Neuronal stem cell (in vitro differentiated cells): ENCODE data around the gene ATP2B3.

Source experiments
- DNase-seq: peaks from one replicate; pipeline ENCODE4 v3.0.0-alpha.2; 2013; ENCODE audit warnings: low spot score
- H2AFZ ChIP-seq: one replicate; pipeline ENCODE4 v1.6.1; 2013; ENCODE audit warnings: mild to moderate bottlenecking, low read length, inconsistent platforms
- H2AK5ac ChIP-seq: 2 replicates; pipeline ENCODE4 v1.6.1; 2013; ENCODE audit warnings: low read depth, mild to moderate bottlenecking, inconsistent platforms, low read length, moderate library complexity, mixed read lengths
- H2BK120ac ChIP-seq: 2 replicates; pipeline ENCODE4 v1.6.1; 2013; ENCODE audit warnings: low read depth, mild to moderate bottlenecking, inconsistent platforms, low read length, moderate library complexity, mixed read lengths
- H2BK12ac ChIP-seq: one replicate; pipeline ENCODE4 v1.6.1; 2013; ENCODE audit warnings: low read length, inconsistent platforms
- H2BK15ac ChIP-seq: 2 replicates; pipeline ENCODE4 v1.6.1; 2013; ENCODE audit warnings: mild to moderate bottlenecking, low read length, inconsistent platforms, mixed read lengths
- H2BK5ac ChIP-seq: one replicate; pipeline ENCODE4 v1.6.1; 2013; ENCODE audit warnings: inconsistent platforms, mild to moderate bottlenecking, low read length, moderate library complexity
- H3K14ac ChIP-seq: one replicate; pipeline ENCODE4 v1.6.1; 2013; ENCODE audit warnings: low read length, inconsistent platforms
- H3K18ac ChIP-seq: 2 replicates; pipeline ENCODE4 v1.6.1; 2013; ENCODE audit warnings: low read length, inconsistent platforms
- H3K23ac ChIP-seq: 2 replicates; pipeline ENCODE4 v1.6.1; 2013; ENCODE audit warnings: low read depth, mild to moderate bottlenecking, mixed read lengths, low read length, inconsistent platforms; ENCODE audit not compliant: poor library complexity
- H3K27ac ChIP-seq: replicated peaks from 3 replicates; pipeline ENCODE4 v1.5.1; 2013; ENCODE audit warnings: low read length, inconsistent platforms
- H3K27me3 ChIP-seq, 3 experiments: 2 replicates each; pipeline ENCODE4 v1.6.1; 2013; ENCODE audit warnings: low read length in 3 of 3, mild to moderate bottlenecking in 2 of 3, inconsistent platforms in 1 of 3, low read depth in 1 of 3, mixed read lengths in 1 of 3, moderate library complexity in 1 of 3; ENCODE audit not compliant: control insufficient read depth in 3 of 3, insufficient read depth in 3 of 3
- H3K36me3 ChIP-seq, 2 donors: replicated peaks in 1 of 2; 2 replicates each; pipeline ENCODE4 v1.6.1; 2013; ENCODE audit warnings: low read length in 2 of 2; ENCODE audit not compliant: control insufficient read depth in 2 of 2, insufficient read depth in 2 of 2
- H3K4ac ChIP-seq: 2 replicates; pipeline ENCODE4 v1.6.1; 2013; ENCODE audit warnings: inconsistent platforms, mild to moderate bottlenecking, low read length, moderate library complexity
- H3K4me1 ChIP-seq, 2 donors: 1 replicate in 1 of 2; 2 replicates in 1 of 2; pipeline ENCODE4 v1.6.1; 2013; ENCODE audit warnings: low read length in 2 of 2, low read depth in 1 of 2; ENCODE audit not compliant: control insufficient read depth in 2 of 2, insufficient read depth in 1 of 2
- H3K4me2 ChIP-seq: one replicate; pipeline ENCODE4 v1.6.1; 2013; ENCODE audit warnings: mild to moderate bottlenecking, low read length, inconsistent platforms; ENCODE audit not compliant: insufficient read depth, poor library complexity, severe bottlenecking
- H3K4me3 ChIP-seq, 2 donors: 2 replicates each; pipeline ENCODE4 v1.5.1; 2013; ENCODE audit warnings: low read length in 2 of 2, mild to moderate bottlenecking in 2 of 2, inconsistent platforms in 1 of 2, moderate library complexity in 1 of 2
- H3K79me1 ChIP-seq: one replicate; pipeline ENCODE4 v1.6.1; 2013; ENCODE audit warnings: low read depth, mild to moderate bottlenecking, inconsistent platforms, low read length, moderate library complexity
- H3K9ac ChIP-seq: one replicate; pipeline ENCODE4 v1.6.1; 2013; ENCODE audit warnings: mild to moderate bottlenecking, low read depth, low read length, inconsistent platforms; ENCODE audit not compliant: poor library complexity
- H3K9me3 ChIP-seq, 2 donors: replicated peaks in 1 of 2; 2 replicates each; pipeline versions ENCODE3 to v1.6.1; 2013; ENCODE audit warnings: low read length in 2 of 2, mild to moderate bottlenecking in 2 of 2, inconsistent platforms in 1 of 2, low read depth in 1 of 2, mixed read lengths in 1 of 2, moderate library complexity in 1 of 2; ENCODE audit not compliant: control insufficient read depth in 2 of 2, insufficient read depth in 1 of 2
- H4K8ac ChIP-seq: one replicate; pipeline ENCODE4 v1.6.1; 2013; ENCODE audit warnings: low read depth, mild to moderate bottlenecking, inconsistent platforms, low read length, moderate library complexity
- H4K91ac ChIP-seq: one replicate; pipeline ENCODE4 v1.6.1; 2013; ENCODE audit warnings: low read length, low read depth, mild to moderate bottlenecking, inconsistent platforms; ENCODE audit not compliant: poor library complexity
- WGBS, 2 donors: extraction: QIAGEN DNeasy Blood & Tissue Kit; methylation state at CpG; one replicate each; pipeline ENCODE4 v1.1.7; 2013; ENCODE audit warnings: missing lambda C conversion rate in 2 of 2, mixed read lengths in 1 of 2; ENCODE audit not compliant: insufficient read length in 2 of 2, insufficient replicate concordance in 1 of 2; ENCODE audit errors: extremely low coverage in 2 of 2; 5-methylcytosine and 5-hydroxymethylcytosine counted together

ATP2B3 gene

GRCh38 chrX:153588021-153588781 is 70.8 kb downstream of the ATP2B3 start:
- no peak overlapping the region for H3K4me3 ChIP-seq
- no peak overlapping the region for H2BK12ac ChIP-seq
- no peak overlapping the region for H2BK15ac ChIP-seq
- no peaks in the 10 kb centered on the region for H3K79me1 ChIP-seq
- no peak overlapping the region for H3K9ac ChIP-seq
- H2AK5ac ChIP-seq = no peak overlapping the region
- no peaks in the 10 kb centered on the region for H3K4me1 ChIP-seq
- no peak overlapping the region for H2BK5ac ChIP-seq
- no peak overlapping the region for H2BK120ac ChIP-seq
- no peak overlapping the region for H4K91ac ChIP-seq
- H2AFZ ChIP-seq = no peak overlapping the region
- DNase-seq = no peak
- no peak overlapping the region for H3K14ac ChIP-seq
- peaks cover 0 to 39% of the 10 kb centered on the region in 2 donors for H3K36me3 ChIP-seq
- H3K27me3 ChIP-seq = no peaks in the 10 kb centered on the region
- no peak overlapping the region for H3K18ac ChIP-seq
- no peak overlapping the region for H3K23ac ChIP-seq
- H3K27ac ChIP-seq = no peak overlapping the region
- no peaks in the 10 kb centered on the region for H3K9me3 ChIP-seq
- WGBS, 2 donors = no CpG with 5 or more reads among the region's 18 CpGs
- no peak overlapping the region for H3K4ac ChIP-seq
- H4K8ac ChIP-seq = no peak overlapping the region
- no peak overlapping the region for H3K4me2 ChIP-seq

- Histone ChIP-seq H4K8ac (no peak overlapping the region), H2BK120ac (no peak overlapping the region), H3K4me1 (no peaks in the 10 kb centered on the region), H2BK15ac (no peak overlapping the region), H3K14ac (no peak overlapping the region), H2AK5ac (no peak overlapping the region), H3K18ac (no peak overlapping the region), H4K91ac (no peak overlapping the region), H2AFZ (no peak overlapping the region), H3K79me1 (no peaks in the 10 kb centered on the region), H2BK12ac (no peak overlapping the region), H3K36me3 (peaks cover 5 to 46% of the 10 kb centered on the region in 2 donors), H3K23ac (no peak overlapping the region), H3K4me2 (no peak overlapping the region), H2BK5ac (no peak overlapping the region), H3K27ac (no peak overlapping the region), H3K9me3 (no peaks in the 10 kb centered on the region), H3K9ac (no peak overlapping the region), H3K27me3 (peaks cover 0 to 6% (median 0%) of the 10 kb centered on the region in 3 experiments), H3K4me3 (no peak overlapping the region), H3K4ac (no peak overlapping the region)
- WGBS, 2 donors = no CpG with 5 or more reads among the region's 29 CpGs
- no peak for DNase-seq
Measured at GRCh38 chrX:153588782-153589446, 71.5 kb downstream of the ATP2B3 start.

- Histone ChIP-seq H3K23ac (no peak overlapping the region), H3K18ac (no peak overlapping the region), H3K27me3 (peaks cover 0 to 9% (median 0%) of the 10 kb centered on the region in 3 experiments), H3K9ac (no peak overlapping the region), H3K9me3 (no peaks in the 10 kb centered on the region), H2AFZ (no peak overlapping the region), H3K4me3 (no peak overlapping the region), H3K4ac (no peak overlapping the region), H2BK15ac (no peak overlapping the region), H2BK12ac (no peak overlapping the region), H3K4me2 (no peak overlapping the region), H2BK5ac (no peak overlapping the region), H3K27ac (no peak overlapping the region), H3K14ac (no peak overlapping the region), H3K4me1 (no peaks in the 10 kb centered on the region), H3K79me1 (peaks cover 2% of the 10 kb centered on the region), H3K36me3 (peaks cover 5 to 53% of the 10 kb centered on the region in 2 donors), H4K91ac (no peak overlapping the region), H2AK5ac (no peak overlapping the region), H4K8ac (no peak overlapping the region), H2BK120ac (no peak overlapping the region)
- WGBS, 2 donors = no CpG with 5 or more reads among the region's 26 CpGs
- DNase-seq = no peak
Measured at GRCh38 chrX:153590961-153591956, 73.8 kb downstream of the ATP2B3 start.
